ENCODE measurements around the gene TTC39B.

The TTC39B gene

GRCh38 chr9:15299374-15299939, 7.6 kb downstream of the TTC39B start:
- no peak for DNase-seq

GRCh38 chr9:15298362-15298761, 8.7 kb downstream of the TTC39B start:
- DNase-seq, result no peak

GRCh38 chr9:15295761-15296405, 11.1 kb downstream of the TTC39B start:
- DNase-seq, result no peak

- no peak for DNase-seq
Measured at GRCh38 chr9:15294604-15295003, 12.4 kb downstream of the TTC39B start.

- DNase-seq, result no peak
Measured at GRCh38 chr9:15293804-15294316, 13.2 kb downstream of the TTC39B start.

GRCh38 chr9:15293084-15293483, 13.9 kb downstream of the TTC39B start:
- DNase-seq, result no peak

- DNase-seq, result no peak
Measured at GRCh38 chr9:15289603-15290002, 17.4 kb downstream of the TTC39B start.

- no peak for DNase-seq
Measured at GRCh38 chr9:15287309-15287708, 19.7 kb downstream of the TTC39B start.

GRCh38 chr9:15286161-15286821, 20.7 kb downstream of the TTC39B start:
- no peak for DNase-seq

GRCh38 chr9:15282567-15283285, 24.3 kb downstream of the TTC39B start:
- no peak for DNase-seq

- no peak for DNase-seq
Measured at GRCh38 chr9:15280647-15281046, 26.4 kb downstream of the TTC39B start.

- DNase-seq, result no peak
Measured at GRCh38 chr9:15278839-15279238, 28.2 kb downstream of the TTC39B start.

- DNase-seq, result no peak
Measured at GRCh38 chr9:15278091-15278687, 28.8 kb downstream of the TTC39B start.

- peak; percentile 45 for DNase-seq
Measured at GRCh38 chr9:15277400-15278090, 29.5 kb downstream of the TTC39B start.

GRCh38 chr9:15276328-15276938, 30.6 kb downstream of the TTC39B start:
- DNase-seq, result no peak

GRCh38 chr9:15274425-15274824, 32.6 kb downstream of the TTC39B start:
- DNase-seq, result no peak

- no peak for DNase-seq
Measured at GRCh38 chr9:15272377-15272928, 34.6 kb downstream of the TTC39B start.

- DNase-seq, result no peak
Measured at GRCh38 chr9:15271403-15271802, 35.6 kb downstream of the TTC39B start.

- no peak for DNase-seq
Measured at GRCh38 chr9:15268782-15269181, 38.2 kb downstream of the TTC39B start.

- DNase-seq, result no peak
Measured at GRCh38 chr9:15268317-15268716, 38.7 kb downstream of the TTC39B start.

- DNase-seq, result no peak
Measured at GRCh38 chr9:15264918-15265317, 42.1 kb downstream of the TTC39B start.

GRCh38 chr9:15262581-15262980, 44.4 kb downstream of the TTC39B start:
- no peak for DNase-seq

All from NCI-H1694 (cell line).